GM23248 (cell line): Measurements from ENCODE around the gene CIT. TPM values are rescaled to one million over a fixed set of nuclear protein-coding genes. Genes with fewer than 3 reads are reported as not detected.

Experiments used
- DNase-seq: peaks from one replicate; pipeline ENCODE4 v3.0.0-alpha.2; 2015
- H2AFZ ChIP-seq: fragments of 200-600 bp; sonication (generic); 2 replicates; pipeline ENCODE4 v1.6.1; 2016; ENCODE audit warnings: antibody characterized with exemption
- H3F3A ChIP-seq: fragments of 200-600 bp; sonication (generic); 2 replicates; pipeline ENCODE4 v1.6.1; 2016; ENCODE audit warnings: mild to moderate bottlenecking, antibody characterized with exemption, mixed run types; ENCODE audit not compliant: insufficient read depth
- H3K27ac ChIP-seq: fragments of 200-600 bp; sonication (generic); 2 replicates; pipeline ENCODE4 v1.5.1; 2016; ENCODE audit warnings: mild to moderate bottlenecking
- H3K27me3 ChIP-seq: fragments of 200-600 bp; sonication (generic); replicated peaks from 2 replicates; pipeline ENCODE4 v1.6.1; 2016; ENCODE audit warnings: mild to moderate bottlenecking; ENCODE audit not compliant: insufficient read depth
- H3K36me3 ChIP-seq: fragments of 200-600 bp; sonication (generic); 2 replicates; pipeline ENCODE4 v1.6.1; 2016; ENCODE audit warnings: low read depth, mild to moderate bottlenecking
- H3K4me1 ChIP-seq: fragments of 200-600 bp; sonication (generic); 2 replicates; pipeline ENCODE4 v1.6.1; 2016; ENCODE audit warnings: mild to moderate bottlenecking; ENCODE audit not compliant: insufficient read depth
- H3K4me2 ChIP-seq: fragments of 200-600 bp; sonication (generic); one replicate; pipeline ENCODE4 v1.6.1; 2016; ENCODE audit warnings: mild to moderate bottlenecking; ENCODE audit not compliant: unreplicated experiment
- H3K4me3 ChIP-seq: fragments of 200-600 bp; sonication (generic); 2 replicates; pipeline ENCODE4 v1.5.1; 2016; ENCODE audit warnings: mild to moderate bottlenecking
- H3K79me2 ChIP-seq: fragments of 200-600 bp; sonication (generic); 2 replicates; pipeline ENCODE4 v1.6.1; 2016; ENCODE audit warnings: mild to moderate bottlenecking; ENCODE audit not compliant: insufficient read depth
- H3K9ac ChIP-seq: fragments of 200-600 bp; sonication (generic); 2 replicates; pipeline ENCODE4 v1.6.1; 2016; ENCODE audit warnings: mild to moderate bottlenecking
- H3K9me2 ChIP-seq: fragments of 200-600 bp; sonication (generic); 2 replicates; pipeline ENCODE4 v1.6.1; 2016; ENCODE audit warnings: mixed run types, mild to moderate bottlenecking, moderate library complexity; ENCODE audit not compliant: insufficient read depth
- H3K9me3 ChIP-seq: fragments of 200-600 bp; sonication (generic); one replicate; pipeline ENCODE4 v1.6.1; 2017; ENCODE audit warnings: low read depth
- H4K20me1 ChIP-seq: fragments of 200-600 bp; sonication (generic); 2 replicates; pipeline ENCODE4 v1.6.0; 2016; ENCODE audit not compliant: insufficient read depth
- EZH2 ChIP-seq: fragments of 200-600 bp; sonication (generic); IDR thresholded peaks from 2 replicates; pipeline ENCODE4 v1.6.1; 2018; ENCODE audit warnings: antibody characterized with exemption, mild to moderate bottlenecking; ENCODE audit not compliant: insufficient read depth, poor library complexity, severe bottlenecking
- EZH2phosphoT487 ChIP-seq: fragments of 200-600 bp; sonication (generic); IDR thresholded peaks from 2 replicates; pipeline ENCODE4 v1.6.1; 2018; ENCODE audit warnings: antibody characterized with exemption, moderate library complexity, mild to moderate bottlenecking, low read depth; ENCODE audit not compliant: insufficient read depth
- WGBS, 2 experiments: methylation state at CpG; one replicate each; pipeline ENCODE4 v1.1.6; 2015 to 2017; ENCODE audit warnings: low lambda C conversion rate in 2 of 2, low coverage in 1 of 2; ENCODE audit errors: missing lambda C conversion rate in 2 of 2; 5-methylcytosine and 5-hydroxymethylcytosine counted together
- in situ Hi-C: fragments of 300-500 bp; cut with MboI; formaldehyde crosslinking; loops from 2 replicates; pipeline ENCODE4 v1.15.0; 2020
- polyA plus RNA-seq: library from polyadenylated mRNA; unstranded; fragments of >200 nt; fragmentation: Nextera tagmentation; extraction: Ambion mirVana; gene quantifications from 2 replicates; pipeline ENCODE4 v1.2.1, GENCODE V29; 2016
- total RNA-seq: library from RNA; depleted of rRNA; stranded (reverse); fragments of >200 nt; shearing (Covaris generic); gene quantifications from 2 replicates; pipeline ENCODE4 v1.2.3, GENCODE V29; 2014

CIT gene
- total and polyA plus RNA-seq, 2 experiments from 2014 or later, result 4.3 to 6.8 TPM

GRCh38 chr12:119689935-119690500, 187.1 kb downstream of the CIT start:
- no peak overlapping the region for H2AFZ ChIP-seq
- H3K79me2 ChIP-seq, result no peaks in the 10 kb centered on the region
- TF ChIP-seq EZH2phosphoT487 (no peak), EZH2 (no peak)
- 97 to 98% methylated on average over 34 to 38 of the region's 38 CpGs for WGBS, 2 experiments
- no peak overlapping the region for H3K4me2 ChIP-seq
- H3K9me2 ChIP-seq, result no peaks in the 10 kb centered on the region
- H4K20me1 ChIP-seq, result no peaks in the 10 kb centered on the region
- peaks cover 26% of the 10 kb centered on the region for H3K4me1 ChIP-seq
- no peak for DNase-seq
- no peak overlapping the region for H3K4me3 ChIP-seq
- H3K27ac ChIP-seq, result no peak overlapping the region
- H3K36me3 ChIP-seq, result no peaks in the 10 kb centered on the region
- no peak overlapping the region for H3K9ac ChIP-seq
- in situ Hi-C loops, result no loop called here
- H3F3A ChIP-seq, result peaks cover 26% of the 10 kb centered on the region
- no peaks in the 10 kb centered on the region for H3K9me3 ChIP-seq
- no peaks in the 10 kb centered on the region for H3K27me3 ChIP-seq

DNA sequence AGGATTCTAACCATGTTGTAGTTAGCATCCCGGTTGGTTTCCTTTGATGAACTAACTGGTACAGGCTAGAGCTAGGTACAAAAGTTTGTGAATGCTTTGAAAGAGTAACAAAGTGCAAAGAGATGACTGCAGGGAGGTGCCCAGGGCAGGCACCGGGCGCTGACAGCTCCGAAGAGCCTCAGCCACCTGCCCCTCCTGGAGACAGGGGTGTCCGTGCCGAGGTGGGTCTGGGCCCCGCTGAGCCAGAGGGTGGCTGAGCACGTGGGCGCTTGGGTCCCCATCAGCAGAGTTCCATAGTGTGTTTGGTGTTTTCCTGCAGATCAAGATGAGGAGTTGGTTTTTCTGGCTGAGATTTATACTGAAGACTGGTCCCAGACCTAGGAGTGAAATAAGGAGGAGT, 189.2 kb downstream of the CIT start:
- no peak overlapping the region for H3K4me3 ChIP-seq
- WGBS, 2 experiments, result 95 to 96% methylated on average over 9 of the region's 9 CpGs
- peaks cover 20% of the 10 kb centered on the region for H3F3A ChIP-seq
- peaks cover 22% of the 10 kb centered on the region for H3K4me1 ChIP-seq
- no peaks in the 10 kb centered on the region for H3K27me3 ChIP-seq
- no peak overlapping the region for H3K9ac ChIP-seq
- H3K9me2 ChIP-seq, result no peaks in the 10 kb centered on the region
- no peak overlapping the region for H3K27ac ChIP-seq
- H3K79me2 ChIP-seq, result no peaks in the 10 kb centered on the region
- in situ Hi-C loops, result no loop called here
- no peaks in the 10 kb centered on the region for H3K36me3 ChIP-seq
- H3K4me2 ChIP-seq, result no peak overlapping the region
- TF ChIP-seq EZH2, result no peak
- TF ChIP-seq EZH2phosphoT487, result no peak
- H2AFZ ChIP-seq, result no peak overlapping the region
- DNase-seq, result no peak
- no peaks in the 10 kb centered on the region for H3K9me3 ChIP-seq
- no peaks in the 10 kb centered on the region for H4K20me1 ChIP-seq

GRCh38 chr12:119687406-119687805, 189.7 kb downstream of the CIT start:
- H3K4me3 ChIP-seq, result no peak overlapping the region
- TF ChIP-seq EZH2phosphoT487 (no peak), EZH2 (no peak)
- no peak overlapping the region for H3K27ac ChIP-seq
- no peaks in the 10 kb centered on the region for H3K36me3 ChIP-seq
- no peak overlapping the region for H3K9ac ChIP-seq
- 84 to 89% methylated on average over 13 to 14 of the region's 14 CpGs for WGBS, 2 experiments
- H2AFZ ChIP-seq, result no peak overlapping the region
- H3K9me2 ChIP-seq, result no peaks in the 10 kb centered on the region
- no peaks in the 10 kb centered on the region for H3K27me3 ChIP-seq
- H3K9me3 ChIP-seq, result no peaks in the 10 kb centered on the region
- in situ Hi-C loops, result no loop called here
- peaks cover 19% of the 10 kb centered on the region for H3K4me1 ChIP-seq
- H4K20me1 ChIP-seq, result no peaks in the 10 kb centered on the region
- H3K79me2 ChIP-seq, result no peaks in the 10 kb centered on the region
- H3F3A ChIP-seq, result peaks cover 20% of the 10 kb centered on the region
- no peak for DNase-seq
- H3K4me2 ChIP-seq, result no peak overlapping the region

DNA sequence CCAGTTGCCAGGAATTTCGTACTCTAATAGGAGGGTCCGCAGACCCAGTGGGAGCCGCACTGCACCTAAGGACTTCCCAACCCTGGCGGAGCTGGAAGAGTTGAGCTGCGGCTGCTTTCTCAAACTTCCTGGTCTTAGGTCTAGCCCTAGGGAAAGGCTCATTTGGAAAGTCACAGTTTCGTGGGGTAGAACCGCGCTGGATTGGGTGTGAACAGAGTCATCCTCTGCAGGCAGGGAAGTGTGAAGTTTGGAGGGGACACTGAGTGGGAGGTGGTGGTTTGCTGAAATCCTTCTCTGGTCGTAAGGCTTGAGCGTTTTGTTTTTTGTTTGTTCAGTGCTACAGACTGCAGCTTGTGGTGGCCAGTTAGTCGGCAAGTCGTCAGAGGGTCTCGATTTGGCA, 190.3 kb downstream of the CIT start:
- H3K4me1 ChIP-seq, result peaks cover 13% of the 10 kb centered on the region
- in situ Hi-C loops, result no loop called here
- no peaks in the 10 kb centered on the region for H3K9me3 ChIP-seq
- H3K36me3 ChIP-seq, result no peaks in the 10 kb centered on the region
- H3K79me2 ChIP-seq, result no peaks in the 10 kb centered on the region
- WGBS, 2 experiments, result 98 to 99% methylated on average over 13 of the region's 13 CpGs
- H3F3A ChIP-seq, result peaks cover 18% of the 10 kb centered on the region
- H3K4me2 ChIP-seq, result no peak overlapping the region
- no peak overlapping the region for H3K4me3 ChIP-seq
- H4K20me1 ChIP-seq, result no peaks in the 10 kb centered on the region
- H3K9me2 ChIP-seq, result no peaks in the 10 kb centered on the region
- no peak overlapping the region for H3K27ac ChIP-seq
- no peak overlapping the region for H2AFZ ChIP-seq
- DNase-seq, result no peak
- no peak for TF ChIP-seq EZH2
- TF ChIP-seq EZH2phosphoT487, result no peak
- no peaks in the 10 kb centered on the region for H3K27me3 ChIP-seq
- no peak overlapping the region for H3K9ac ChIP-seq

DNA sequence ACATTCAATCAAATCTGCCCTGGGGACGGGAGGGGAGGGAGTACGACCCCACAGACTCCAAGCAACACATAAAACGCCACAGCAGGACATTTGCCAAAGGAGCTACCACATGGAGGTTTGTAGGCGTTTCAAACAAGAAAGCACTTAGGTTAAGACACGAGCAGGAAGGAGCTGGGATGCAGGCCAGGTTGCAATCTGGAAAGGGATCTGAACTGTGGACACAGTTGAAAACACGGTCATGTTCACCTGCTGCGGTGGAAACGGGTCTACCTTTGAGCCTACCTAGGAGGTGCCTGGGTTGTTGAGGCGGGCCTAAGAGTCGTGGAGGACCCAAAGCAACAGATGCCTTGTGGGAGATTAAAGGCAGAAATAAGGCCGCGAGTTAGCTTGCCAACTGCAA, 190.8 kb downstream of the CIT start:
- TF ChIP-seq EZH2phosphoT487 (no peak), EZH2 (no peak)
- Histone ChIP-seq H3K27me3 (no peaks in the 10 kb centered on the region), H3K9me3 (no peaks in the 10 kb centered on the region), H3K79me2 (no peaks in the 10 kb centered on the region), H3K9me2 (no peaks in the 10 kb centered on the region), H3K36me3 (peaks cover under 1% of the 10 kb centered on the region; the same call in 1 of the 2 replicates), H3K4me3 (no peak overlapping the region), H3K9ac (no peak overlapping the region), H3K4me1 (peaks cover 9% of the 10 kb centered on the region), H4K20me1 (no peaks in the 10 kb centered on the region), H2AFZ (no peak overlapping the region), H3K4me2 (no peak overlapping the region), H3F3A (peaks cover 15% of the 10 kb centered on the region), H3K27ac (no peak overlapping the region)
- 89 to 90% methylated on average over 12 of the region's 12 CpGs for WGBS, 2 experiments
- in situ Hi-C loops, result no loop called here
- no peak for DNase-seq
